GM12873 (cell line): ENCODE measurements around the gene RPS15.

Experiments
- CTCF ChIP-seq: IDR thresholded peaks from 2 replicates; pipeline ENCODE4 v1.5.1; 2012; ENCODE audit warnings: low read depth, mild to moderate bottlenecking, moderate library complexity, low read length, control low read depth; ENCODE audit not compliant: insufficient read depth; ENCODE audit errors: missing control alignments

RPS15 gene

DNA sequence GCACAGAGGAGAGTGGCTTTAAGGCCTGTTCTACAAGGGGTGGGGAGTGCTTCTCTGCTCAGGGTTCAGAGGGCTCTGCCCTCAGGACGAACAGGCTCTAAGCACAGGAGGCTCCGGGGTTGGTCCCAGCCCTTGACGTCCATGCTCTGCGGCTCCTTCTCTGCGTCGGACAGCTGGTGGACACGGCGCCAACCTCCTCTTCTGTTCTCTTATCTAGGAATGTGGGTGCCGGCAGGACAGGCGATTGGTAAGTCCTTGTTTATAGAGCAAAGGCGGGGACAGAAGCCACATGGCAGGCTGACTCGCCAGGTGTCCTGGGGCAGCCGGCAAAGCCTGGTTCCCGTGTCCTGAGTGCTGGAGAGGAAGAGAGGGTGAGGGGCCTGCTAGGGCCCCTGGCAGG, 8.4 kb upstream of the RPS15 start:
- no peak for TF ChIP-seq CTCF

- TF ChIP-seq CTCF = no peak
Measured at GRCh38 chr19:1430246-1430645, 8.0 kb upstream of the RPS15 start.

- TF ChIP-seq CTCF = no peak
Measured at GRCh38 chr19:1431759-1432506, 6.3 kb upstream of the RPS15 start.

DNA sequence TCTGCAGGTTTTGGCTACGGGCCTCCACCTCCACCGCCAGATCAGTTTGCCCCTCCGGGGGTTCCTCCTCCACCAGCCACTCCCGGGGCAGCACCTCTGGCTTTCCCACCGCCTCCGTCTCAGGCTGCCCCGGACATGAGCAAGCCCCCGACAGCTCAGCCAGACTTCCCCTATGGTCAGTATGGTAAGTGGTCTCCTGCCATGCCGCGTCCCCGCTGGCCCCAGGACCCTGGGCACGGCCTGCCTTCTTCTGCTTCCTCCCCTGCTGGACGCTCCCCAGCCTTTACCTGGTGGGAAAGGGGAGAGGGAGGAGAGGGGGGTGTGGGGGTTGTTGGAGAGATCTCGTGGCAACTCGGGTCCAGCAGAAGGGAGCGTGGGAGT, 5.7 kb upstream of the RPS15 start:
- TF ChIP-seq CTCF = no peak

GRCh38 chr19:1433119-1434039, 4.8 kb upstream of the RPS15 start:
- no peak for TF ChIP-seq CTCF

GRCh38 chr19:1434040-1434366, 4.2 kb upstream of the RPS15 start:
- no peak for TF ChIP-seq CTCF

DNA sequence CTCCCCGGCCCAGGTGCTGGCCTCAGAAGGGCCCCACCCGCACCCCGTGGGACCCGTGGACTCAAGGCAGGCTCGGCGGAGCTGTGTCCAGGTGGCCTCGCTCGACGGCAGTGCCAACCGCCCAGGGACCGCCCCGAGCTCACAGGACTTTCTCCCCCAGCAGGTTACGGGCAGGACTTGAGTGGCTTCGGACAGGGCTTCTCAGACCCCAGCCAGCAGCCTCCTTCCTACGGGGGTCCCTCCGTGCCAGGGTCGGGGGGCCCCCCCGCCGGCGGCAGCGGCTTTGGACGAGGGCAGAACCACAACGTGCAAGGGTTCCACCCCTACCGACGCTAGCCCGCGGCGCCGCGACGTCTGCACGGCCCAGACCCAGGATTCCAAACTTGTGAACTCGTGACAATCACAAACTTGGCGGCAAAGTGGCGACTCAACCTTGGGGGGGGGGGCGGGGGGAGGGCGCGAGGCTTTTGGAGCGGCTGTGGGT, 3.6 kb upstream of the RPS15 start:
- no peak for TF ChIP-seq CTCF
